ENCODE measurements around the gene KLHL26. TPM values are rescaled to one million over a fixed set of nuclear protein-coding genes. Genes with fewer than 3 reads are reported as not detected.

Gene KLHL26
- total and polyA plus RNA-seq, 5 donors from 2014 or later = 1.8 to 16.7 (median 3.2) TPM

- H3K36me3 Mint-ChIP-seq = peaks cover 13% of the 10 kb centered on the region
- Histone ChIP-seq H3K27me3 (ENCODE audit: control insufficient read depth, insufficient read depth, low read length) (no peaks in the 10 kb centered on the region), H3K36me3 (ENCODE audit: control insufficient read depth, insufficient read depth, low read length) (no peaks in the 10 kb centered on the region), H3K4me3 (ENCODE audit: low read depth, low read length) (no peak overlapping the region), H3K4me1 (ENCODE audit: control insufficient read depth, insufficient read depth, low read length, poor library complexity, severe bottlenecking) (no peaks in the 10 kb centered on the region), H3K9me3 (ENCODE audit: control insufficient read depth in 2 of 2, low read length in 2 of 2) (no peaks in the 10 kb centered on the region), H3K27ac (ENCODE audit: insufficient read depth, low read length, poor library complexity, severe bottlenecking) (no peak overlapping the region)
- peaks cover 2 to 28% (median 9%) of the 10 kb centered on the region in 4 donors for H3K4me1 Mint-ChIP-seq
- H3K9me3 Mint-ChIP-seq = no peaks in the 10 kb centered on the region
- ATAC-seq (ENCODE audit: low read depth in 2 of 2) (no peak), DNase-seq (no peak)
- H3K4me3 Mint-ChIP-seq = peak overlapping the region in 1 of 4 donors; percentile 13
- no peak overlapping the region for H3K27ac Mint-ChIP-seq
- H3K27me3 Mint-ChIP-seq = no peaks in the 10 kb centered on the region
Measured at GRCh38 chr19:18648973-18649315, 12.1 kb downstream of the KLHL26 start.

- Mint-ChIP-seq H3K9me3 (no peaks in the 10 kb centered on the region), H3K27ac (peak overlapping the region in 1 of 3 donors; percentile 5), H3K4me1 (peaks cover 0 to 23% (median 7%) of the 10 kb centered on the region in 4 donors), H3K4me3 (no peak overlapping the region), H3K36me3 (peaks cover 11% of the 10 kb centered on the region), H3K27me3 (no peaks in the 10 kb centered on the region)
- no peak for DNase-seq
- no peak overlapping the region for H3K27ac ChIP-seq (ENCODE audit: insufficient read depth, low read length, poor library complexity, severe bottlenecking)
- no peaks in the 10 kb centered on the region for H3K27me3 ChIP-seq (ENCODE audit: control insufficient read depth, insufficient read depth, low read length)
- no peaks in the 10 kb centered on the region for H3K36me3 ChIP-seq (ENCODE audit: control insufficient read depth, insufficient read depth, low read length)
- no peaks in the 10 kb centered on the region for H3K9me3 ChIP-seq (ENCODE audit: control insufficient read depth in 2 of 2, low read length in 2 of 2)
- H3K4me1 ChIP-seq (ENCODE audit: control insufficient read depth, insufficient read depth, low read length, poor library complexity, severe bottlenecking) = no peaks in the 10 kb centered on the region
- no peak overlapping the region for H3K4me3 ChIP-seq (ENCODE audit: low read depth, low read length)
- no peak for ATAC-seq (ENCODE audit: low read depth in 2 of 2)
Measured at GRCh38 chr19:18649371-18650020, 12.7 kb downstream of the KLHL26 start.

- H3K9me3 Mint-ChIP-seq = no peaks in the 10 kb centered on the region
- peaks cover 11% of the 10 kb centered on the region for H3K36me3 Mint-ChIP-seq
- DNase-seq (no peak), ATAC-seq (ENCODE audit: low read depth in 2 of 2) (no peak)
- no peaks in the 10 kb centered on the region for H3K4me1 ChIP-seq (ENCODE audit: control insufficient read depth, insufficient read depth, low read length, poor library complexity, severe bottlenecking)
- H3K4me3 Mint-ChIP-seq = no peak overlapping the region
- H3K9me3 ChIP-seq (ENCODE audit: control insufficient read depth in 2 of 2, low read length in 2 of 2) = no peaks in the 10 kb centered on the region
- H3K27me3 ChIP-seq (ENCODE audit: control insufficient read depth, insufficient read depth, low read length) = no peaks in the 10 kb centered on the region
- no peak overlapping the region for H3K4me3 ChIP-seq (ENCODE audit: low read depth, low read length)
- no peak overlapping the region for H3K27ac ChIP-seq (ENCODE audit: insufficient read depth, low read length, poor library complexity, severe bottlenecking)
- H3K36me3 ChIP-seq (ENCODE audit: control insufficient read depth, insufficient read depth, low read length) = no peaks in the 10 kb centered on the region
- no peak overlapping the region for H3K27ac Mint-ChIP-seq
- peaks cover 0 to 23% (median 7%) of the 10 kb centered on the region in 4 donors for H3K4me1 Mint-ChIP-seq
- H3K27me3 Mint-ChIP-seq = no peaks in the 10 kb centered on the region
Measured at GRCh38 chr19:18650021-18650390, 13.2 kb downstream of the KLHL26 start.

GRCh38 chr19:18650468-18651041 is 13.7 kb downstream of the KLHL26 start:
- H3K4me3 Mint-ChIP-seq = peak overlapping the region in 1 of 4 donors; percentile 74
- no peaks in the 10 kb centered on the region for H3K27me3 ChIP-seq (ENCODE audit: control insufficient read depth, insufficient read depth, low read length)
- H3K27ac ChIP-seq (ENCODE audit: insufficient read depth, low read length, poor library complexity, severe bottlenecking) = no peak overlapping the region
- no peaks in the 10 kb centered on the region for H3K4me1 ChIP-seq (ENCODE audit: control insufficient read depth, insufficient read depth, low read length, poor library complexity, severe bottlenecking)
- no peak for DNase-seq
- H3K9me3 ChIP-seq (ENCODE audit: control insufficient read depth in 2 of 2, low read length in 2 of 2) = no peaks in the 10 kb centered on the region
- no peaks in the 10 kb centered on the region for H3K27me3 Mint-ChIP-seq
- H3K36me3 Mint-ChIP-seq = peaks cover 11% of the 10 kb centered on the region
- no peaks in the 10 kb centered on the region for H3K36me3 ChIP-seq (ENCODE audit: control insufficient read depth, insufficient read depth, low read length)
- peaks cover 0 to 23% (median 7%) of the 10 kb centered on the region in 4 donors for H3K4me1 Mint-ChIP-seq
- H3K27ac Mint-ChIP-seq = no peak overlapping the region
- ATAC-seq (ENCODE audit: low read depth in 2 of 2) = no peak
- H3K9me3 Mint-ChIP-seq = no peaks in the 10 kb centered on the region
- H3K4me3 ChIP-seq (ENCODE audit: low read depth, low read length) = no peak overlapping the region

- Mint-ChIP-seq H3K36me3 (peaks cover 11% of the 10 kb centered on the region), H3K4me3 (no peak overlapping the region), H3K4me1 (peaks cover 0 to 25% (median 7%) of the 10 kb centered on the region in 4 donors), H3K27me3 (no peaks in the 10 kb centered on the region), H3K9me3 (no peaks in the 10 kb centered on the region), H3K27ac (no peak overlapping the region)
- no peaks in the 10 kb centered on the region for H3K4me1 ChIP-seq (ENCODE audit: control insufficient read depth, insufficient read depth, low read length, poor library complexity, severe bottlenecking)
- no peaks in the 10 kb centered on the region for H3K36me3 ChIP-seq (ENCODE audit: control insufficient read depth, insufficient read depth, low read length)
- H3K27ac ChIP-seq (ENCODE audit: insufficient read depth, low read length, poor library complexity, severe bottlenecking) = no peak overlapping the region
- H3K9me3 ChIP-seq (ENCODE audit: control insufficient read depth in 2 of 2, low read length in 2 of 2) = no peaks in the 10 kb centered on the region
- DNase-seq = no peak
- no peak for ATAC-seq (ENCODE audit: low read depth in 2 of 2)
- no peaks in the 10 kb centered on the region for H3K27me3 ChIP-seq (ENCODE audit: control insufficient read depth, insufficient read depth, low read length)
- no peak overlapping the region for H3K4me3 ChIP-seq (ENCODE audit: low read depth, low read length)
Measured at GRCh38 chr19:18651300-18651699, 14.5 kb downstream of the KLHL26 start.

GRCh38 chr19:18651733-18652132 is 14.9 kb downstream of the KLHL26 start:
- Mint-ChIP-seq H3K27ac (peak overlapping the region in 1 of 3 donors; percentile 60), H3K9me3 (no peaks in the 10 kb centered on the region), H3K36me3 (peaks cover 12% of the 10 kb centered on the region), H3K27me3 (no peaks in the 10 kb centered on the region), H3K4me1 (peaks cover 0 to 22% (median 7%) of the 10 kb centered on the region in 4 donors), H3K4me3 (no peak overlapping the region)
- DNase-seq (no peak), ATAC-seq (ENCODE audit: low read depth in 2 of 2) (no peak)
- H3K4me3 ChIP-seq (ENCODE audit: low read depth, low read length) = no peak overlapping the region
- H3K27ac ChIP-seq (ENCODE audit: insufficient read depth, low read length, poor library complexity, severe bottlenecking) = no peak overlapping the region
- no peaks in the 10 kb centered on the region for H3K27me3 ChIP-seq (ENCODE audit: control insufficient read depth, insufficient read depth, low read length)
- H3K9me3 ChIP-seq (ENCODE audit: control insufficient read depth in 2 of 2, low read length in 2 of 2) = no peaks in the 10 kb centered on the region
- H3K36me3 ChIP-seq (ENCODE audit: control insufficient read depth, insufficient read depth, low read length) = no peaks in the 10 kb centered on the region
- H3K4me1 ChIP-seq (ENCODE audit: control insufficient read depth, insufficient read depth, low read length, poor library complexity, severe bottlenecking) = no peaks in the 10 kb centered on the region

GRCh38 chr19:18653853-18654252 is 17.0 kb downstream of the KLHL26 start:
- no peaks in the 10 kb centered on the region for H3K27me3 ChIP-seq (ENCODE audit: control insufficient read depth, insufficient read depth, low read length)
- Mint-ChIP-seq H3K4me1 (peaks cover 0 to 28% (median 10%) of the 10 kb centered on the region in 4 donors), H3K36me3 (peaks cover 11% of the 10 kb centered on the region), H3K4me3 (no peak overlapping the region), H3K27me3 (no peaks in the 10 kb centered on the region), H3K27ac (no peak overlapping the region), H3K9me3 (no peaks in the 10 kb centered on the region)
- H3K9me3 ChIP-seq (ENCODE audit: control insufficient read depth in 2 of 2, low read length in 2 of 2) = no peaks in the 10 kb centered on the region
- H3K4me1 ChIP-seq (ENCODE audit: control insufficient read depth, insufficient read depth, low read length, poor library complexity, severe bottlenecking) = no peaks in the 10 kb centered on the region
- H3K27ac ChIP-seq (ENCODE audit: insufficient read depth, low read length, poor library complexity, severe bottlenecking) = no peak overlapping the region
- H3K36me3 ChIP-seq (ENCODE audit: control insufficient read depth, insufficient read depth, low read length) = no peaks in the 10 kb centered on the region
- ATAC-seq (ENCODE audit: low read depth in 2 of 2) (no peak), DNase-seq (no peak)
- no peak overlapping the region for H3K4me3 ChIP-seq (ENCODE audit: low read depth, low read length)

- Histone ChIP-seq H3K27me3 (ENCODE audit: control insufficient read depth, insufficient read depth, low read length) (no peaks in the 10 kb centered on the region), H3K9me3 (ENCODE audit: control insufficient read depth in 2 of 2, low read length in 2 of 2) (no peaks in the 10 kb centered on the region), H3K36me3 (ENCODE audit: control insufficient read depth, insufficient read depth, low read length) (no peaks in the 10 kb centered on the region), H3K27ac (ENCODE audit: insufficient read depth, low read length, poor library complexity, severe bottlenecking) (no peak overlapping the region), H3K4me3 (ENCODE audit: low read depth, low read length) (no peak overlapping the region), H3K4me1 (ENCODE audit: control insufficient read depth, insufficient read depth, low read length, poor library complexity, severe bottlenecking) (no peaks in the 10 kb centered on the region)
- no peak overlapping the region for H3K27ac Mint-ChIP-seq
- peaks cover 11% of the 10 kb centered on the region for H3K36me3 Mint-ChIP-seq
- H3K9me3 Mint-ChIP-seq = no peaks in the 10 kb centered on the region
- no peak overlapping the region for H3K4me3 Mint-ChIP-seq
- DNase-seq = no peak
- H3K4me1 Mint-ChIP-seq = peaks cover 0 to 25% (median 12%) of the 10 kb centered on the region in 4 donors
- no peak for ATAC-seq (ENCODE audit: low read depth in 2 of 2)
- H3K27me3 Mint-ChIP-seq = no peaks in the 10 kb centered on the region
Measured at GRCh38 chr19:18654469-18654868, 17.6 kb downstream of the KLHL26 start.

All from CD4-positive, CD25-positive, alpha-beta regulatory T cell (primary cell).